ENCODE measurements around the gene ZMIZ2.

The ZMIZ2 gene

GRCh38 chr7:44736896-44737295 is 11.8 kb upstream of the ZMIZ2 start:
- TF ChIP-seq EZH2phosphoT487 (IDR thresholded peaks at IDR 0.05; ENCODE audit: low read depth): no peak
- TF ChIP-seq, protein P1, sequence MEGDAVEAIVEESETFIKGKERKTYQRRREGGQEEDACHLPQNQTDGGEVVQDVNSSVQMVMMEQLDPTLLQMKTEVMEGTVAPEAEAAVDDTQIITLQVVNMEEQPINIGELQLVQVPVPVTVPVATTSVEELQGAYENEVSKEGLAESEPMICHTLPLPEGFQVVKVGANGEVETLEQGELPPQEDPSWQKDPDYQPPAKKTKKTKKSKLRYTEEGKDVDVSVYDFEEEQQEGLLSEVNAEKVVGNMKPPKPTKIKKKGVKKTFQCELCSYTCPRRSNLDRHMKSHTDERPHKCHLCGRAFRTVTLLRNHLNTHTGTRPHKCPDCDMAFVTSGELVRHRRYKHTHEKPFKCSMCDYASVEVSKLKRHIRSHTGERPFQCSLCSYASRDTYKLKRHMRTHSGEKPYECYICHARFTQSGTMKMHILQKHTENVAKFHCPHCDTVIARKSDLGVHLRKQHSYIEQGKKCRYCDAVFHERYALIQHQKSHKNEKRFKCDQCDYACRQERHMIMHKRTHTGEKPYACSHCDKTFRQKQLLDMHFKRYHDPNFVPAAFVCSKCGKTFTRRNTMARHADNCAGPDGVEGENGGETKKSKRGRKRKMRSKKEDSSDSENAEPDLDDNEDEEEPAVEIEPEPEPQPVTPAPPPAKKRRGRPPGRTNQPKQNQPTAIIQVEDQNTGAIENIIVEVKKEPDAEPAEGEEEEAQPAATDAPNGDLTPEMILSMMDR (IDR thresholded peaks at IDR 0.05; ENCODE audit: low read depth, low read length): no peak
- Histone ChIP-seq H3K27ac (ENCODE audit: low read length) (no peak overlapping the region), H3K27me3 (ENCODE audit: low read depth, low read length) (no peaks in the 10 kb centered on the region), H2AFZ (ENCODE audit: low read depth, low read length) (no peak overlapping the region), H3K4me2 (ENCODE audit: low read length) (no peak overlapping the region), H3K4me3 (ENCODE audit: low read length) (no peak overlapping the region), H3K4me1 (ENCODE audit: low read length) (peaks cover 8% of the 10 kb centered on the region), H3K9me3 (ENCODE audit: insufficient read depth, low read length) (no peaks in the 10 kb centered on the region; the same call in 1 of the 2 replicates), H3K9ac (ENCODE audit: low read length) (no peak overlapping the region), H3K79me2 (ENCODE audit: low read length) (no peaks in the 10 kb centered on the region), H3K36me3 (replicated peaks; ENCODE audit: low read depth, low read length) (no peaks in the 10 kb centered on the region), H4K20me1 (ENCODE audit: insufficient read depth, low read length) (no peaks in the 10 kb centered on the region)

- Histone ChIP-seq H2AFZ (ENCODE audit: low read depth, low read length) (no peak overlapping the region), H3K4me2 (ENCODE audit: low read length) (no peak overlapping the region), H4K20me1 (ENCODE audit: insufficient read depth, low read length) (no peaks in the 10 kb centered on the region), H3K9me3 (ENCODE audit: insufficient read depth, low read length) (no peaks in the 10 kb centered on the region; the same call in 1 of the 2 replicates), H3K27ac (ENCODE audit: low read length) (no peak overlapping the region), H3K79me2 (ENCODE audit: low read length) (no peaks in the 10 kb centered on the region), H3K27me3 (ENCODE audit: low read depth, low read length) (no peaks in the 10 kb centered on the region), H3K4me1 (ENCODE audit: low read length) (peaks cover 8% of the 10 kb centered on the region), H3K4me3 (ENCODE audit: low read length) (no peak overlapping the region), H3K36me3 (replicated peaks; ENCODE audit: low read depth, low read length) (no peaks in the 10 kb centered on the region), H3K9ac (ENCODE audit: low read length) (no peak overlapping the region)
- TF ChIP-seq EZH2phosphoT487 (IDR thresholded peaks at IDR 0.05; ENCODE audit: low read depth): no peak
Measured at GRCh38 chr7:44738051-44738723, 10.5 kb upstream of the ZMIZ2 start.

- H3K27me3 ChIP-seq (ENCODE audit: low read depth, low read length): no peaks in the 10 kb centered on the region
- no peak overlapping the region for H2AFZ ChIP-seq (ENCODE audit: low read depth, low read length)
- H3K36me3 ChIP-seq (replicated peaks; ENCODE audit: low read depth, low read length): no peaks in the 10 kb centered on the region
- no peak overlapping the region for H3K4me2 ChIP-seq (ENCODE audit: low read length)
- no peak overlapping the region for H3K27ac ChIP-seq (ENCODE audit: low read length)
- no peak overlapping the region for H3K9ac ChIP-seq (ENCODE audit: low read length)
- peaks cover 8% of the 10 kb centered on the region for H3K4me1 ChIP-seq (ENCODE audit: low read length)
- H3K9me3 ChIP-seq (ENCODE audit: insufficient read depth, low read length): no peaks in the 10 kb centered on the region; the same call in 1 of the 2 replicates
- no peaks in the 10 kb centered on the region for H4K20me1 ChIP-seq (ENCODE audit: insufficient read depth, low read length)
- no peak for TF ChIP-seq EZH2phosphoT487 (IDR thresholded peaks at IDR 0.05; ENCODE audit: low read depth)
- TF ChIP-seq, protein P1 (IDR thresholded peaks at IDR 0.05; ENCODE audit: low read depth, low read length): no peak
- H3K79me2 ChIP-seq (ENCODE audit: low read length): no peaks in the 10 kb centered on the region
- H3K4me3 ChIP-seq (ENCODE audit: low read length): no peak overlapping the region
Measured at GRCh38 chr7:44738876-44739665, 9.6 kb upstream of the ZMIZ2 start.

GRCh38 chr7:44740055-44740454 is 8.6 kb upstream of the ZMIZ2 start:
- Histone ChIP-seq H3K4me2 (ENCODE audit: low read length) (no peak overlapping the region), H3K27ac (ENCODE audit: low read length) (no peak overlapping the region), H3K4me3 (ENCODE audit: low read length) (no peak overlapping the region), H3K9me3 (ENCODE audit: insufficient read depth, low read length) (no peaks in the 10 kb centered on the region; the same call in 1 of the 2 replicates), H4K20me1 (ENCODE audit: insufficient read depth, low read length) (no peaks in the 10 kb centered on the region), H2AFZ (ENCODE audit: low read depth, low read length) (no peak overlapping the region), H3K9ac (ENCODE audit: low read length) (no peak overlapping the region), H3K36me3 (replicated peaks; ENCODE audit: low read depth, low read length) (no peaks in the 10 kb centered on the region), H3K79me2 (ENCODE audit: low read length) (no peaks in the 10 kb centered on the region), H3K4me1 (ENCODE audit: low read length) (peaks cover 8% of the 10 kb centered on the region), H3K27me3 (ENCODE audit: low read depth, low read length) (no peaks in the 10 kb centered on the region)
- TF ChIP-seq, protein P1 (IDR thresholded peaks at IDR 0.05; ENCODE audit: low read depth, low read length): no peak
- TF ChIP-seq EZH2phosphoT487 (IDR thresholded peaks at IDR 0.05; ENCODE audit: low read depth): no peak

Data from OCI-LY3 (cell line).